Measurements from ENCODE around the gene PEX12.
"Not testable (repeated sequence)": the region's sequence is repeated elsewhere in the genome, so short reads cannot be mapped to it uniquely, and the experiment has no call there.

The PEX12 gene

GRCh38 chr17:35578929-35579432 lies 610 bp upstream of the PEX12 start:
- DNase-seq (ENCODE audit: low read depth), result no peak

- DNase-seq (ENCODE audit: low read depth), result no peak
Observed at GRCh38 chr17:35577830-35578196, 558 bp downstream of the PEX12 start.

GRCh38 chr17:35575759-35576158 lies 2.6 kb downstream of the PEX12 start:
- no peak for DNase-seq (ENCODE audit: low read depth)

GRCh38 chr17:35569405-35569804 lies 9.0 kb downstream of the PEX12 start:
- no peak for DNase-seq (ENCODE audit: low read depth)

GRCh38 chr17:35568561-35568960 lies 9.8 kb downstream of the PEX12 start:
- no peak for DNase-seq (ENCODE audit: low read depth)

GRCh38 chr17:35566968-35567367 lies 11.4 kb downstream of the PEX12 start:
- no peak for DNase-seq (ENCODE audit: low read depth)

GRCh38 chr17:35563181-35563580 lies 15.2 kb downstream of the PEX12 start:
- DNase-seq (ENCODE audit: low read depth), result not testable (repeated sequence)

GRCh38 chr17:35560703-35561102 lies 17.7 kb downstream of the PEX12 start, which contains the start of gene SLFN14:
SLFN14 (minus strand) TSS chr17:35560819; CDS start chr17:35558062, 2,757 bp downstream.
- DNase-seq (ENCODE audit: low read depth), result no peak

- DNase-seq (ENCODE audit: low read depth), result no peak
Observed at GRCh38 chr17:35559495-35560210, 18.7 kb downstream of the PEX12 start.

GRCh38 chr17:35557353-35557752 lies 21.0 kb downstream of the PEX12 start:
- no peak for DNase-seq (ENCODE audit: low read depth)

GRCh38 chr17:35555691-35556090 lies 22.7 kb downstream of the PEX12 start:
- no peak for DNase-seq (ENCODE audit: low read depth)

GRCh38 chr17:35554668-35555067 lies 23.7 kb downstream of the PEX12 start:
- no peak for DNase-seq (ENCODE audit: low read depth)

- no peak for DNase-seq (ENCODE audit: low read depth)
Observed at GRCh38 chr17:35553310-35553709, 25.1 kb downstream of the PEX12 start.

- no peak for DNase-seq (ENCODE audit: low read depth)
Observed at GRCh38 chr17:35548978-35549377, 29.4 kb downstream of the PEX12 start.

- DNase-seq (ENCODE audit: low read depth), result no peak
Observed at GRCh38 chr17:35548208-35548810, 30.1 kb downstream of the PEX12 start.

GRCh38 chr17:35546487-35546886 lies 31.9 kb downstream of the PEX12 start:
- DNase-seq (ENCODE audit: low read depth), result no peak

- no peak for DNase-seq (ENCODE audit: low read depth)
Observed at GRCh38 chr17:35545150-35545549, 33.2 kb downstream of the PEX12 start.

GRCh38 chr17:35543856-35544255 lies 34.5 kb downstream of the PEX12 start:
- DNase-seq (ENCODE audit: low read depth), result no peak

GRCh38 chr17:35542990-35543389 lies 35.4 kb downstream of the PEX12 start:
- DNase-seq (ENCODE audit: low read depth), result no peak

GRCh38 chr17:35541434-35541833 lies 36.9 kb downstream of the PEX12 start:
- DNase-seq (ENCODE audit: low read depth), result no peak

GRCh38 chr17:35540589-35541404 lies 37.6 kb downstream of the PEX12 start:
- DNase-seq (ENCODE audit: low read depth), result no peak

GRCh38 chr17:35539659-35540026 lies 38.7 kb downstream of the PEX12 start:
- DNase-seq (ENCODE audit: low read depth), result no peak

GRCh38 chr17:35537601-35538141 lies 40.7 kb downstream of the PEX12 start, which contains the start of gene SLFN12L:
SLFN12L (minus strand) TSS chr17:35537678; CDS start chr17:35522364, 15,314 bp downstream.
- DNase-seq (ENCODE audit: low read depth), result no peak

Measured in HS-27A (cell line).